Adrenal gland (tissue), 5 donors: ENCODE data around the gene RNF217.

ENCODE experiments used
- CTCF ChIP-seq, 6 experiments: fragments of 450-650 bp in 4 of 6; fragments of 200-600 bp in 2 of 6; sonication (generic) in 1 of 6; IDR thresholded peaks; 1 replicate in 5 of 6; 2 replicates in 1 of 6; pipeline versions ENCODE4 v1.5.1 to v1.8.0; 2016 to 2021; ENCODE audit warnings: antibody characterized with exemption in 6 of 6, mild to moderate bottlenecking in 2 of 6, moderate library complexity in 1 of 6
- POLR2A ChIP-seq, 2 donors: fragments of 450-650 bp; IDR thresholded peaks; one replicate each; pipeline ENCODE4 v1.6.1; 2017; ENCODE audit warnings: antibody characterized with exemption in 2 of 2, mild to moderate bottlenecking in 2 of 2, moderate library complexity in 1 of 2
- donor health status: DM: no; HTN: no; CAD: no.

GRCh38 chr6:125102891-125103290, 140.7 kb downstream of the RNF217 start:
- TF ChIP-seq CTCF (IDR thresholded peaks at IDR 0.05), result no peak
- TF ChIP-seq POLR2A (IDR thresholded peaks at IDR 0.05), result no peak
